HG03103 (cell line): ENCODE results near the gene ADAMTS14.

ENCODE experiments used
- ATAC-seq: cut with Tn5 transposase; IDR thresholded peaks from one replicate; pipeline ENCODE4 v1.9.1; 2021; ENCODE audit warnings: low read depth; ENCODE audit not compliant: unreplicated experiment

The ADAMTS14 gene

GRCh38 chr10:70806841-70807240, 134.5 kb downstream of the ADAMTS14 start:
- ATAC-seq, result no peak

GRCh38 chr10:70807556-70807955, 135.2 kb downstream of the ADAMTS14 start:
- ATAC-seq, result no peak

GRCh38 chr10:70809011-70809611, 136.8 kb downstream of the ADAMTS14 start:
- ATAC-seq, result no peak

- no peak for ATAC-seq
Measured at GRCh38 chr10:70809726-70810125, 137.4 kb downstream of the ADAMTS14 start.

GRCh38 chr10:70810967-70811366, 138.7 kb downstream of the ADAMTS14 start:
- no peak for ATAC-seq

- no peak for ATAC-seq
Measured at GRCh38 chr10:70811881-70812280, 139.6 kb downstream of the ADAMTS14 start.
